Amniotic epithelial cell (primary cell): ENCODE results near the gene RAPSN.

Experiments used
- DNase-seq: peaks from one replicate; pipeline ENCODE4 v3.0.0-alpha.2; 2010; ENCODE audit warnings: low read depth

The RAPSN gene

GRCh38 chr11:47408598-47409439 is 40.1 kb downstream of the RAPSN start:
- DNase-seq, result peak; percentile 86

DNA sequence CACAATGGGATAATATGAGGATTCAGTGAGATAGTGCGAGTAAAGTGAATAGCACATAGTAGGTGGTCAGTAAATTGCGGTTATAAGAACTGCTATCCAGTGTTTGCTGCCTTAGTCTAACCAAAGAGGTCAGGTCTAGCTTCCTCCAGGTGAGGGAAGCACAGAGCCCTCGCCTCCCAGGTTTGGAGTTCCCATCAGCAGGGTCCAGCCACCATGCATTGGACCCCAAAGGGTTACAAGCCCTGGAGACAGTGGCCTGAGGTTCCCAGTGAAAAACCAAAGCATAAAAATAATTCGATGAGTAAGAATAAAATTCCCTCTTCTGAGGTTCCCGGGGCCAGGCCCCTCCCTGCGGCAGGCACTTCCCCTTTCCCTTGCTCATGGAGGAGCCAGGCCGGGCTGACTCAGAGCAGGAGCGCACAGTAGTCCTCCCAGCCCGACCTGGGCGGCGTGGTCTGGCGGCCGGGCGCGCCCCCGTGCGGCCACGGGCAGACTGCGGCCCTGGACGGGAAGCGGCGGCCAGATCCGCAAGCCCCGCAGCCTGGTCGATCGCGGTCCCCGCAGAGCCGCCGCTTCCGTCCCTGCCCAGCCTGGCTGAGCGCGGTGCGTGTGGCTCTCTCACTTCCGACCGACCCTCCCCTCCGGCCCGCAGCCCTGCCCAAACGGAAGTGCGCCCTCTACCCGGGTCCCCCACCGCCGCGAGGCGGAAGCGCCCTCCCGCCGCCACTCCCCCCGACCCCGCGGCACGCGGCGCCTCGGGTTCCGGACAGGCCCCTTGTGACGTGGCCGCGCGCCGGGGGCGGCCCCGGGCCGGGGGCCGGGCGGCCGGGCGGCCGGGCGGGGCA is 41.0 kb downstream of the RAPSN start, which contains the start of gene SLC39A13:
SLC39A13 (plus strand) TSS at position 845 of the 845 bp plus-strand sequence. CDS start 1,505 bp downstream, outside the sequence.
- peak; percentile 92 for DNase-seq

- DNase-seq, result peak; percentile 58
Measured at GRCh38 chr11:47406896-47407745, 41.8 kb downstream of the RAPSN start.

- no peak for DNase-seq
Measured at GRCh38 chr11:47403571-47403970, 45.4 kb downstream of the RAPSN start.

- DNase-seq, result no peak
Measured at GRCh38 chr11:47403135-47403534, 45.8 kb downstream of the RAPSN start.

DNA sequence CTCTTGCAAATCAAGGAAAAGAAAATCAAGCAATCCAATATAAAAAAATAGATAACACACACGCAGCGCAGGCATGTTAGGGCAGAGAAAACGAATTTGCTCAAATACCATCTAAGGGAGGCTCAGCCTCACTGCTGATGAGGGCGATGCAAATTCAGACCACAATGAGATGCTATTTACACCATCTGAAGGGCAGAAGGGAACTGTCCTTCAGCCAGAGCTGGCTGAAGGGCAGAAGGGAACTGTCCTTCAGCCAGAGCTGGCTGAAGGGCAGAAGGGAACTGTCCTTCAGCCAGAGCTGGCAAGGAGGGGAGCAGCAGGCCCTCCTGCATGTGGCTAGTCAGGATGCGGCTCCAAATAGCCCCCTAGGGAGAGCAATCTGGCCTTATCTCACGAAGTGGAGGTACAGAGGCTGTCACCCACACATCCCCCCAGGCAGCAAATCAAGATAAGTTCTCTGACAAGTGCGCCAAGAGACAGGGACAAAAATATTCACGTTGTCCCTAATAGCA is 48.1 kb downstream of the RAPSN start:
- DNase-seq, result no peak

- no peak for DNase-seq
Measured at GRCh38 chr11:47399860-47400767, 48.8 kb downstream of the RAPSN start.

DNA sequence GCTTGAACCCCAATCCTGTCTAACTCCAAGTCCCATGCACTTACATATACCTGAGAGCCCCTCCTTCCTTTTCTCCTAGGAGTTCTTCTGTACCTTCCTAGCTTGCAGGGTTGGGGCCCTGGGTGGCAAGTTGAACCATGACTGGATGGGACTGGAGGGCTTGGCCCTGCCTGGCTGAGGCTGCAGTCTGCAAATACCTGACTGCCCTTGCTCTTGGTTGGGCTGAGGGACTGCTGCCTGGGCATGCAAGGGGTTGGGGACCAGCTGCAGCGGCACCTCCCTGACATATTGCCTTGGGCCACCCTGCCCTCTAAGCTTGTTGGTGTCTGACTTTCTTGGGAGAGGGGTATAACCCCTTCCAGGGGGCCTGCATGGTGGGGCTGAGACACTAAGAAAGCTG is 50.4 kb downstream of the RAPSN start:
- DNase-seq, result no peak

DNA sequence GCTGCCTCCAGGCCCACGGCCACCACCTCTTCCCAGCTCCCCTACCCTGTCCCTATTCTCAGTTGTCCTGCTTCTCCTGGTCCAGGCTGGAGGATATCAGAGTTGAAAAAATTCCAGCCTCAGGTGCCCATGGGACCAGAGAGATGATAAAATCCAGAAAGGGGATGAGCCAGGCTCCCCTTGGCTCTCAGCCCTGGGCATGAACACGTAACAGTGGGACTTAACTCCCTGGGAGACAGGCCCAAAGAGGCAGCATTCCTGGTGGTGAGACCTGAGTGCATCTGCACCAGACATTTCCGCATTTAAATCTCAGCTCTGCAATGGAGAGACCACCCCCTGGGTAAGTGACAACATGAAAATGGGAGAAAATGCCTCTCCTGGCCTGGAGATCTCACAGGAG is 50.9 kb downstream of the RAPSN start:
- DNase-seq, result no peak

GRCh38 chr11:47396049-47396320 is 53.0 kb downstream of the RAPSN start:
- DNase-seq, result no peak

DNA sequence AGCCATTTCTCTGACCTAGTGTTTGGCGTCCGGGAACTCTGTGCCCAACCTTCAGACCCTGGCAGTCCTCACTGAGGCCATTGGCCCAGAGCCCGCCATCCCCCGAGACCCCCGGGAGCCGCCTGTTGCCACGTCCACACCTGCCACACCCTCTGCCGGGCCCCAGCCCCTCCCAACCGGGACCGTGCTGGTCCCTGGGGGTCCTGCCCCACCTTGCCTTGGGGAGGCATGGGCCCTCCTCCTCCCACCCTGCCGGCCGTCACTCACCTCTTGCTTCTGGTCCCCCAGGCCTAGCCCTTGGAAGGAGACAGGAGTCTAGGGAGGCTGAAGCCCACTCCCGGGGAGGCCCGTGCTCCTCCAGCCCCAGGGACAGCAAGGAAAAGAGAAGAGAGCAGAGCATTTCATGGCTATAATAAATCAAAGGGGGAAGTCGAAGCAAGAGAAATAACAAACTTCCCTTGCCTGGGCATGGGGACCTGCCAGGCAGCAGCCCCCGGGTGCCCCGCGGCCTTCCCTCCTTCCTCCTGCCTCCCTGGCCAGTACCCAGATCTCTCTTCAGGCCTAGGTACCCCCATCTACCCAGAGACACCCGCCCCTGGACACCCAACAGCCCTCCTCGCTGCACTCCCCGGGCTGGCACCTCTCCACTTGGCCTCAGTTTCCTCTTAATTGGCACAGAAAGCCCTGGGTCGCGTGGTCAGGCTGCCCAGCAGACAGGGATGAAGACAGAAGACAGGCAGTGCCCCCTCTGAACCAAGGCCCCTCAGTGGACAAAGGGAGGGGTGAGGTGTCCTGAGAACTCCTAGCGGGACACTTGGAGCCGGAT is 53.5 kb downstream of the RAPSN start:
- DNase-seq, result no peak

GRCh38 chr11:47394322-47395222 is 54.4 kb downstream of the RAPSN start:
- DNase-seq, result peak; percentile 34

GRCh38 chr11:47394050-47394321 is 55.0 kb downstream of the RAPSN start:
- no peak for DNase-seq

GRCh38 chr11:47393163-47394049 is 55.5 kb downstream of the RAPSN start:
- DNase-seq, result peak; percentile 60

- no peak for DNase-seq
Measured at GRCh38 chr11:47392546-47393162, 56.3 kb downstream of the RAPSN start.

DNA sequence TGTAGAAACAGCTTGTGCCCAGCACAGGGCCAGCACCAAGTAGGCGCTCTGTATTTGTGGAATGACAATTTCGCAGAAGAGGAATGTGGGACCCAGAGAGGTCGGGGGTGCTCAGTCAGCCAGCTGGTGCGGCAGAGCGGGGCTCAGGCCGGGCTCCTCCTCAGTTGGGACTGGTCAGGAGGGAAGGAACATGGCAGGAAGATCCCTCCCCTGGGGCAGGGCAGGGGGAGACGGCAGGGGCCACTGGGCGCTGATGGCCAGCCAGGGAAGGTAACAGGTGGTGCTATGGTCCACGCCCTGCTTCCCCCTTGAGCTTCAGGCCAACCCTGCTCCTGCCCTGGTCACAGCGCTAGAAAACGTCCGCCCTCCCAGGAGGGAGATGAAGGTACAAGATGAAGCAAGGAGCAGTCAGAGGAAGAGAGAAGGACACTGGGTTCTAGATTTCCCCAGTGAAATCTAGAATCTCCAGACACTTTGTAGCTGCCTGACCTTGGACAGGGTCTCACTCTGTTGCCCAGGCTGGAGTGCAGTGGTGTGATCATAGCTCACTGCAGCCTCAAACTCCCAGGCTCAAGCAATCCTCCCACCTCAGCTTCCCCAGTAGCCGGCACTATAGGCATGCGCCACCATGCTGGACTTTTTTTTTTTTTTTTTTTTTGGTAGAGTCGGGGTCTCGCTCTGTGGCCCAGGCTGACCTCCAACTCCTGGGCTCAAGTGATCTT is 57.1 kb downstream of the RAPSN start:
- DNase-seq, result no peak

DNA sequence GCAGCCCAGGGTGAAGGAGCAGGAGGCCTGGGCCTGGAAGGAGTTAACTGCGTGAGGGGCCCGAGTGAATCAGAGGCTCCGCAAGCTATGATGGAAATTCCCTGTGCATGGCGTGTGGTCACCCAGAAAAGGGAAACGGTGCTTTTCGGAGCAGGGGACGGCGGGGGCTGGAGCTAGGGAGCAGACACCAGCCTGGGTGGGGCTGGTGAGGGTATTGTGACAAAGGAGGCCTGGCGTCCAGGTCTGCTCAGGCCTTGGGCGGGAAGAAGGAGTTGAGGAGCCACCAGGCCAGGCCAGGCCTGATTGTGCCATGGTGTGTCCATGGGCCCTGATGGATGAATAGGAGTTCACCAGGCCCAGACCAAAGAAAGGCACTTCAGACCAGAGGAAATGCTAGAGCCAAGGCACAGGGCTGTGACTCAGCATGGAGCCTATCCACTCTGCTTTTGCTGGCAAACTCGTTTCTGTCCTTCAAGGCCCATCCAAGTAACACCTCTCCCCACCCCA is 57.8 kb downstream of the RAPSN start:
- DNase-seq, result no peak
